GM18498 (cell line): Measurements from ENCODE around the gene BRI3.
"Not testable (repeated sequence)": the region's sequence is repeated elsewhere in the genome, so short reads cannot be mapped to it uniquely, and the experiment has no call there.

ENCODE experiments used
- ATAC-seq: cut with Tn5 transposase; IDR thresholded peaks from one replicate; pipeline ENCODE4 v1.9.1; 2021; ENCODE audit warnings: mild to moderate bottlenecking, moderate library complexity; ENCODE audit not compliant: unreplicated experiment

BRI3 gene

DNA sequence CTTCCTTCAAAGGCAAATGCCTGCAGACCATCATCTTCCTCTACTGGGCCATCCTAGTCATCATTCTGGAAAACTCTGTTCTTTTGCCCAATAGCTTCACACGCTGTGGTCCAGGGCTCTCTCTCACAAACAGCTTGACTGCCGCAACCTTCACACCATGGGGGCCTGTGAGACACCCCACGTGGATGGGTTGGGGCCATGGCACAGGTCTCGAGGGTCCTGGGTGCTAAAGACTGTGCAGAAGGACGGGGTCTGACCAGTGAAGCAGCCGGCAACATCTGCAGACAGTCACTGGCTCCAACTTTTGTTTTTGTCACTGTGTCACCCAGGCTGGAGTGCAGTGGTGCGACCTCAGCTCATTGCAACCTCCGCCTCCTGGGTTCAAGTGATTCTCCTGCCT lies 28.1 kb downstream of the BRI3 start:
- no peak for ATAC-seq

DNA sequence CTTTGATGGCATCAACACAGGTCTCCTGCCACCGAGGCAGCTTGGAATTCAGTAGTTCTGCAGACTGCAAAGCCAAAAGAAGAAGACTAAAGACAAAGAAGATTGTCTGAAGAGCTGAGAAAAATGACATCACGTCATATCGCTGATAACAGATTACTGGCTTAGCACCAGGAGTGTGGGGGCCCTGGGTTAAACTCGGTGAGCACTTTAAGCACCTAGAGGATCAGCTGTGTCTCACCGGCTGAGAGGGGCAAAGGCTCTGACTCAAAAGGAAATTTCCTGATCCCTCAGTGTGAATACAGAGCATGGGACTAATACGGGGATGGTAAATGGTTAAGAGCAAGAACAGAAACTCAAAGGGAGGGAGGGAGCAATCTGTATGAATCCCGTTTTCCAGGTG lies 30.7 kb downstream of the BRI3 start:
- no peak for ATAC-seq

DNA sequence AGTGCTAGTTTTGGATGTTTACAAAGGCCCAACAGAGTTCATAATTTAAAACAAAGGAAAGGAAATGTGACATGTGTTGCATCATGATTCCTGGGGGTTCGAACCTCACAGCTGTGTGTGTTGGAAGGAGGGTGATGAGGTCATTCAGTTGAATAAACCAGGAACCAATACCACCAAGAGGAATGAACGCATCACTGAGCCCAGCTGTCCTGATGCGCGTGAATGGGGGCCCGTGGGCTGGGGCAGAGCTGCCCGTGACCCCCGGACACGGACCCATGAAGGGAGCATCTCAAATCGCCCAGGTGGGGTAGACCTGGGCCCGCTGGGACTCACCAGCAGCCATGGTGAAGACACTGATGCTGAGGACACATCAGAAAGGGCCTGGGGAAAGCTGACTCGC lies 33.0 kb downstream of the BRI3 start:
- ATAC-seq = no peak

DNA sequence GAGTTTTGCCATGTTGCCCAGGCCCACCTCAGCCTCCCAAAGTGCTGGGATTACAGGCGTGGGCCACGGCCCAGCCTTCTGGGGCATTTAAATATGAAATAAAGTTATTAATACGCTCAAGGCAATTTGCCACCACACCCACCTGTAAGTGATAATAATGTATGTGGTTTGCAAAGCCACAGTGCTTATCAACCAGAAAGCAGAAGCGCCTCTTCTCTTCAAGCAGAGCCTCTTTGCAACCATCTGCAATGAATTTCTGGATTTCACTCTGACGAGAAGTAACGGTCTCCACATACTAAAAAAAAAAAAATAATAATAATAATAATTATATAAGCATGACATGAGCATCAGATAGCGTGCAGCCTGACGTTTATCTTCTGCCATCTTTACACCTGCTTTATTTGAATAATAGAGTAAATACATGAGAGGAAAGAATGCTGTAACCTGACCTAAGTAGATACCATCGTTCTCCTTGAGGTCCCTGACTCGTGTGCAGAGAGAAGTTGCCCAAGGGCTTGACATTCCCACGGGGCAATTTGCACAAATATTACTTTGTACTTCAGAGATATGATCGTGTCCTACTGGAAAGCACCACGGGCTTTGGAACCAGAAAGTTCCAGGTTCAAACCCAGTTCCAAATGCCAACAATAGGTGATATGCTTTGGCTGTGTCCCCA lies 34.0 kb downstream of the BRI3 start:
- ATAC-seq = peak; percentile 81

DNA sequence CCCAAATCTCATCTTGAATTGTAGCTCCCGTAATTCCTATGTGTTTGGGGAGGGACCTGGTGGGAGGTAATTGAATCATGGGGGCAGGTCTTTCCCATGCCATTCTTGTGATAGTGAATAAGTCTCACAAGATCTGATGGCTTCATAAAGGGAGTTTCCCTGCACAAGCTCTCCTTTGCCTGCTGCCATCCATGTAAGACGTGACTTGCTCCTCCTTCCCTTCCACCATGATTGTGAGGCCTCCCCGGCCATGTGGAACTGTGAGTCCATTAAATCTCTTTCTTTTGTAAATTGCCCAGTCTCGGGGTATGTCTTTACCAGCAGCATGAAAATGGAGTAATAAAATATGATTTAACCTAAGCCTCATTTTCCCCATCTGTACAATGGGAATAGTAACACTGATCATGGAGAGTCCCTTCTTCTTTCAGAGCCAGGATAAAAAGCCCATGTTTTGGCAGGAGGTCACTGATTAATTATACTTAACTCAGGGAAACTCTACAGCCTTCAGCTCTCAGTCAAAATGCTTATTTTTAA lies 34.6 kb downstream of the BRI3 start:
- not testable (repeated sequence) for ATAC-seq

DNA sequence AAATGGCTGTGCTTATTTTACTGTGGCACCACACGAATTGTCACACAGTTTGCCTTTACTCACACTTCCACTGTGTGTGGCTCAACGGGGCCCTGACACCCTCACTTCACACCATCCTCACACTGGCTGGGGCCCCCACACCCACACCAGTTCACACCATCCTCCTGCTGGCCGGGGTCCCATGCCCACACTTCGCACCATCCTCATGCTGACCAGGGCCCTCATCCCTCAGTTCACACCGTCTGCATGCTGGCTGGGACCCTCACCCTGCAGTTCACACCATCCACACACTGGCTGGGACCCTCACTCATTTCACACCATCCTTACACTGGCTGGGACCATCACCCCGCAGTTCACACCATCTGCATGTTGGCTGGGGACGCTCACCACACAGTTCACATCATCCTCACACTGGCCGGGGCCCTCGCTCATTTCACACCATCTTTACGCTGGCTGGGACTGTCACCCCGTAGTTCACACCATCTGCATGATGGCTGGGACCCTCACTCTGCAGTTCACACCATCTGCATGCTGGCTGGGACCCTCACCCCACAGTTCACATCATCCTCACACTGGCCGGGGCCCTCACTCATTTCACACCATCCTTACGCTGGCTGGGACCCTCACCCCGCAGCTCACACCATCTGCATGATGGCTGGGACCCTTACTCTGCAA lies 36.0 kb downstream of the BRI3 start:
- no peak for ATAC-seq

DNA sequence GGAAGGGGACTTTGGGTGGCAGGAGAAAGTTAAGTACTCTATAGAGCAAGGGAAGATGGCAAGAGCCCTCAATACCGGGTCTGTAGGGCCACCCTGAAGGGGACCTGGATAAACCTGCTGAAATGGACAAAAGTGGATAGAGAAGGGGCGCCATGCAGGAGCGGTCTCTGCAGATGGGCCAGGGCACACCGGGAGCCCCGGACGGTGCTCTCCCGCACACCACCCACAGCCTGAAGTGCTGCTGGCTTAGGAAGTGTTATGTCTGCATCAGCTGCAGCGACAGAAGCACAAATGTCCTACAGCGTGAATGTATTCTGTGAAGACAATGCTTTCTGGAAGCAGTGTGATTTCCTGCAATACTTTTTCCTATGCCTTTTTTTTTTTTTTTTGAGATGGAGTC lies 37.7 kb downstream of the BRI3 start:
- no peak for ATAC-seq

DNA sequence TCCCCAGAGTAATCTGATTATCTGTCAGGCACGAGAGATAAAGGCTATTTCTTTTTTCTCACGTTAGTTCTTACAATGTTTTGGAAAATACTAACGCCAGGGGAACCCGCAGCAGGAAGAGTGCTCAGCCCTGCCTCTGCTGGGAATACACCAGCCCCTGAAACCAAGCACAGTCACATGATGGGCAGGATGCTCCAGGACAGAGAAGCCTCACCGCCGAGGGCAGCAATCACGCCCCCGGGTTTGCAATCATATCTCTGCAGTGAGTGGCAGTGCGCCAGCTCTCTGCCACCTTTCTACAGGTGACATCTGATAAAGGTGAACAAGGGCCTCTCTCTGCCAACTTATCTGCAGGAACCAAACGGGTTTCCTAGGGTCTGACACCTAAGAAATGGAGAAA lies 39.8 kb downstream of the BRI3 start:
- no peak for ATAC-seq

DNA sequence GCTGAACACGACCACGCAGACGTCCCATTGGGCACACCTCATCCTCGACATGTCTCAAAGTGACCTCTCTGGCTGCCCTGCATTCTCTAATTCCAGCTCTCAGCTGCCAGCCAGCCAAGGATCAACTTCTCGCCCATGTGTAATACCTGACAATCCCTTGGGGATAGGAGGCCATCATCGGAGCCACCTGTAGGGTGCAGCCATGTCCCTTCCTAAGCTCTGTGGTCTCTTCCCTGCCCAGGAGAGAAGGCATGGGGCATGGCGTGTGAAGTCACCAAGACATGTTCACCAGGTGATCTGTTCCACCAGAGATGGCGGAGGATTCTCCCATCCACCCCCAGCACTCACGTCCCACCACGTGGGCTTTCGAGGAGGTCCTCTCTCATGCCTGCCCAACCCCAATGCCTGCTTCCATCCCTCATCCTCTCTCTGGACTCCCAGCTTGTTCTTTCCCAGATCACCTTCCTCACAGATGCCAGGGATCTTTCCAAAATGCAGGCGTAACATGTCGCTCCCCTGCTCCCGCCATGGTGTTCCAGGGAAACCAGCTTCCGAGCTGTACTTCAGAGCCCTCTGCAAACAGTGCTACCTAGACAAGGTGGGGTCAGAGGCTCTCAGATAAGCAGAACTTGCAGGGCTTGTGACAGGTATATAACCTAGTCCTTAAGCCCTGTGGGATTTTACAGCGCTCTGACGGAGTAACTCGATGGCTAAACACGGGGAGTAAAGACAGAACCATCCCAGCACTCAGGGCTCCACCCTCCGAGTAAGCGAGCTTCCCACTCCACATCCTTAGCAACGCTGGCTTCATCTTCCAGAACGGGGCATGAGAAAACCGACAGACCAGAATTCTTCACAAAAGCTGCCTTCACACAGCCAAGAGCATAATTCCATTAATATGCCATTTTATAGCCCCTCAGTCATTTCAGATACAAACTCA lies 41.1 kb downstream of the BRI3 start:
- no peak for ATAC-seq

DNA sequence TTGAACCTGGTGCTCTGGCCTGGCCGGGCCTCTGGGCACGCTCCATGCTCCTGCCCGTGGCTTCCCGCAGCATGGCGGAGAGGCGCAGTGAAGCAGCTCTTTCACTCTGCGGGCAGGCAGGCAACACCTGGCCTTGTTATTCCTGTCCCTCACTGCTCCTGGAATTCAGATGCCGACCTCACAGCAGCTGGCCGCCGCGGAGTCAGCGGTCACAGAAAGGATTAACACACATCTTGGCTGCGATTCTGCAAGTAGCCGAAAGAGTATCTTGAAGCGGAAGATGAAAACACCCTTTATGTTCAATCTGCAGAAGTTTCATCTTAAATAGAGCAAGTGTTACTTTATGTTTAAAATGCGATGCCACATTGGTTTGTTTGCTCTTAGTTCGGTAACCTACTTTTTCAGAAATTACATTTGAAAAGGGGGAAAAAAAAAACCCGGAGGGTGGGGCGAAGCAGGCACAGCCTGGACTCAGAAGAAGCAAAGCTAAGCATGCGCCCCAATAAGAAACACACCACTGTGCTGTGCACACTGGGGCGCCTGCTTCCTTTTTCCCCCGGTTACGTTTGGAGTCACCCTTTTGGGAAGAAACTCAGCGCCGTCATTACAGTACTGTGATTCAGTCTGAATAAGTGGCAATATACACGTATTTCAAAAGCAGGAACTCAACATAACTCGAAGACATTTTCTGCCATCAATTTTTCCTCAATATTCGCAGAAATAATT lies 42.3 kb downstream of the BRI3 start:
- ATAC-seq = no peak

DNA sequence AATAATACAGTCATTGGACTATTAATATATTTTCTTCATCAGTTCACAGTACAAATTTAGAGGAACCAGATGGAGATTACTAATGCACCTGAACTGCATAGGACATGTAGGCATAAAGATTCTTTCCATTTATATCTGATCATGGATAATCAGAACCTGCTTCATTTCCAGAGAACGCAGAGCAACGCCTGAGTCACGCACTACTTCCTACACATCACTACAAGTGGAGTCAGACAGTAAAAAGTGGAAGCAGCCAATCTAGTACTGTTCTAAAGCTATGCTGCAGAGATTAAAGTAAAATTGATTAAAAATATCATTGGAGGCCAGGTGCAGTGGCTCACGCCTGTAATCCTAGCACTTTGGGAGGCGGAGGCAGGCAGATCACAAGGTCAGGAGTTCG lies 43.3 kb downstream of the BRI3 start:
- ATAC-seq = no peak

DNA sequence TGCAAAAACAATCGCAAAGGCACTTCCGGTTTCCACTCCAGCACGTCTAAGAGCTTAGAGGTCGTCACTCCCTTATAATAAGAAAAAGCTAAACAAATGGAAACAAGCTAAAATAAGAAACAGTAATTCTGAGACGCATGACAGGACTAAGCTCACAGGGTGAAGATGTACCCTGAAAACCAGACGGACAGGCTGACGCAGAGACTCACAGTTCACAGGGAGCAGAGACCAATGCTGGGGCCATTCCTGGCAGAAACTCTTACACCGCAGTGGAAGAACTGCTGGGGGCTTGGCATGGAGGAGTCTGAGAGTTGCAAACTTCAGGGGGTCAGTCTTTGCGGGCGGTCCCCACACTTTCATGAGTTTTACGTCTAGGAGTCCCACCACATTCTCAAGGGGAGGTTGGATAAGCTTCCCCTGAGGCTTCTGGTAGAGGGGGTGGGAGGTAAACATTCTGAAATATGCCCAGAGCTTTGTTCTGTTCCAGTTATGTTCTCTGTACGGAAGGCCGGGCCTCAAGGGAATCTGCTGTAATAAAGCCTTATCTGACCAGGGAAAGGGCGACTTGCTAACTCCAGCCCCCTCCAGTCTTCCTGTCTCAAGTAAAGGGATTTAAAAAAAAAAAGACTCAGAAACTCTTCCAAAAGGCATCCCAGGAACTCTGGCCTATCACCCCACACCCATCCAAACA lies 47.8 kb downstream of the BRI3 start:
- no peak for ATAC-seq

DNA sequence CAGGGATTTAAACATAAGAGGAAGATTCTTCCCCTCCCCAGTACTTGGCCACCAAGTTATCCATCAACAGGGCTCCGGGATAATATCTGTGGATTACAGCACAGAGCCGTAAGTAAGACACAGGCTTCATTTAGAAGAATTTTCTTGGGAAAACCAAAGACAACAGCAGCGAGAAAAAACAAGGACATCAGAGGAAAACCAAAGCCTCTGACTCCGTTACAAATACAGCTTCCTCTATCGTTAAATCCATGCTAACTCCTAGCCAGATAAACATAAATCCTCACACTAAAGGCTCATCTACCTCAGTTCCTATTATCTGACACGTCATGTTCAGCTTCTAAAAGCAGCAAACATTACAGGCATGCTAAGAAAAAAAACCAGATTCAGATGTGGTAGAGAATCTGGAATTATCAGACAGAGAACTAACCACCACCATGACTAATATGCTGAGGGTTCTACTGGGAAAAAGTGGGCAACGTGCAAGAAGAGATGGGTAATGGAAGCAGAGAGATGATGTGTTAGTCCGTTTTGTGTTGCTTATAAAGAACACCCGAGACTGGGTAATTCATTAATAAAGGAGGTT lies 48.4 kb downstream of the BRI3 start:
- no peak for ATAC-seq

DNA sequence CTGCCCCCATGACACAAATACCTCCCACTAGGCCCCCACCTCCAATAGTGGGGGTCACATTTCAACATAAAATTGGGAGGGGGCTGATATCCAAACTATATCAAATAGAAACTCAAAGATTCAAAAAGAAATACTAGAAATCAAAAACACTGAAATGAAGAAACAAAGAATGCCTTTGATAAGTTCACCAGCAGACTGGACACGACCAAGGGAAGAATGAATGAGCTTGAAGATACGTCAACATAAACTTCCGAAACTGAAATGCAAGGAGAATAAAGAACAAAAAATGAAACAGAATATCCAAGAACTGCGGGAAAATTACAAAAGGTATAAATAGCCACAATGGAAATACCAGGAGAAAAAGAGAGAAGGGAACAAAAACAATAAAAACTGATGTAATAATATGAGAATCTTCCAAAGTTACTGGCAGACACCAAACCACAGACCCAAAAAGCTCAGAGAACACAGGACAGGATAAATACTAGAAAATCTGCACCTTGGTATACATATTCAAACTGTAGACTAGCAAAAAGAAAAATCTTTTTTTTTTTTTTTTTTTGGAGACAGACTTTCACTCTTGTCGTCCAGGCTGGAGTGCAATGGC lies 49.5 kb downstream of the BRI3 start:
- no peak for ATAC-seq

DNA sequence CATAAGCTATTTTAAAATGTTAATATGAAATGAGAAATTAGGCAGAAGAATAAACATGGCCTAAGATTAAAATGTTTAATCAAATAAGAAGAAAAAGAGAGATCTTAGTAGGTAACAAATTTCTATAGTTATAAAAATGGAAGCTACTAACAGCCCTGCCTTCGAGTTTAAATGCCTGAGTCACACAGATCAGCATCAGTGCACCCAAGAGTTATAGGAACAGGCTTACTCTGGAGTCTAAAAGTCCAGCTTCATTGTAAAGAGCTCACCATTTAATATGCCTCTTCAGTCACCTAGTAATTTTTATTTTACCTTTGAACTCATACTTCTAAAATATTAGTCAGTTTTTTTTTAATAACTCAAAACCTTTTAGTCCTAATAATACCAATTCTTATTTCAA lies 52.6 kb downstream of the BRI3 start:
- ATAC-seq = no peak

DNA sequence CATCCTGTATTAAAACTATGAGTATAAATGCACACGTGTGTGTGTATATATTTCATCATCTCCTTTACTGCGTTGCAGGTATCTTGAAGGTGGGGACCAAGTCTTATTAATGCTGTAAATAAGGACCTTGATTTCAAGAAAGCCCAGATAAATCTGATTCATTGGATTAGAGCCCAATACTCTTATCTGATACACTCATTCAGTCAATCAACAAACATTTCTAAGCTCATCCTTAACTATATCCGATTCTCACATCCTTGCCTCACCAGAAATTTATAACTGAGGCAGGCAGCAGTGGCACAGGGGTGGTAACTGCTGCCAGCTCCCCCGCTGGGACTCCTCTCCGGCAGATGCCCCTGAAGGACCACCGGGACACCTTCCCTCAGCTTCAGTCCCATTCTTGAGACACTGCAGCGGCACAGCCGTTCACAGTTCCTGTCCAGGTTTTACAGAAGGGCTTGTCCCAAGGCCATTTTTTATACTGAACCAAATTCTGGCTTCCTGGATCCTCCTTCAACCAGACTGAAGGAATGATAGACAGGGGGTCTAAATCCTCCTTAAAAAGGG lies 54.0 kb downstream of the BRI3 start:
- ATAC-seq = no peak

DNA sequence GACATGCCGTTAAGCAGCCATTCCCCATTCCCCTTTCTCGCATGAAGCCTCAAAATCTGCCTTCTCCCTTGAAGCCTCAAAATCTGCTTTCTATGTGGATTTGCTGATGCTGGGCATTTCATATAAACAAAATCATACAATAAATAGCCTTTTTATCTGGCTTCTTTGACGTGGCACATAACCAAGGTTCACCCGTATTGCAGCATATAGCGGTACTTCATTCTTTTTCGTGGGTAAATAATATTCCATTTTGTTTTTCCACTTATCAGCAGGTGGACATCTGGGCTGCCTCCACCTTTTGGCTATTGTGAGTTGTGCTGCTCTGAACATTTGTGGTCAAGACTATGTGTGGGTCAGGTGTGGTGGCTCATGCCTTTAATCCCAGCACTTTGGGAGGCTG lies 57.0 kb downstream of the BRI3 start:
- no peak for ATAC-seq

DNA sequence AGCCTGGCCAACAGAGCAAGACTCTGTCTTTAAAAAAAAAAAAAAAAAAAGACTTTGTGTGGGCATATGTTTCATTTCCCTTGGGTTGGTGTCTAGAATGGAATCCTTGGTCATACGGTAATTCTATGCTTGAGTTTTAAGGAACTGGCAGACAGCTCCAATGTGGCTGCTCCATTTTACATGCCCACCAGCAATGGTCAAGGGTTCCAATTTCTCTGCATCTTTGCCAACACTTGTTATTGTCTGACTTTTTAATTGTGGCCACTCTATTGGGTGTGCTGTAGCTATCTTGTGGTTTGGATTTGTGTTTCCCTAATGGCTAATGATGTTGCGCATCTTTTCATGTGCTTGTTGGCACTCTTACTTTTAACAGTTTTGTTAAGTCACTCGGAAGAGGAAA lies 57.6 kb downstream of the BRI3 start:
- ATAC-seq = no peak

DNA sequence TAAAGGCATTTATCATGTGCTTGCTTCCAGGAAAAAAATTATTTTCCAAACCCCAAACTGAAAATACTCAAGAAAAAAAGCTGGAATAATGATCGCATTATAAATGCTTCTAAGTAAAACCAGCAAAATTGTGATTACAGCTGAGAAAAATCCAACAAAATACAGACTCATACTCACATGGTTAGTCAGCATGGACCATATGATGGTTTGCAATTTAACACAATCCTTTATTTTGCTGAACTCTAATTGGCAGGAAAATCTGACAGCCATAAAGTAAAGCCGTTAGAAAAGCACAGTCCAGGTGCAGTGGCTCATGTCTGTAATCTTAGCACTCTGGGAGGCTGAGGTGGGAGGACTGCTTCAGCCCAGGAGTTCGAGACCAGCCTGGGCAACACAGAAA lies 59.6 kb downstream of the BRI3 start:
- no peak for ATAC-seq
